ENCODE measurements around the gene OTOGL.

The OTOGL gene

GRCh38 chr12:80200414-80200813, 101.1 kb downstream of the OTOGL start:
- no peak for TF ChIP-seq CTCF (IDR thresholded peaks at IDR 0.05; ENCODE audit: control extremely low read depth, extremely low read depth, low read depth, missing control alignments)
- ChIA-PET POLR2A (no interaction called here), CTCF (interaction anchor here (0.6 to 1.9 kb wide), 3 partner anchors 10 to 341 kb away, joined by 3 to 6 read pairs (median 4); no protein-coding TSS in a partner anchor)
- no peak for DNase-seq (ENCODE audit: extremely low spot score)

- CTCF ChIA-PET = interaction anchor here (1.3 kb wide), 1 partner anchor 68 kb away, joined by 4 read pairs; no protein-coding TSS in a partner anchor
- POLR2A ChIA-PET = no interaction called here
- TF ChIP-seq CTCF (IDR thresholded peaks at IDR 0.05; ENCODE audit: control extremely low read depth, extremely low read depth, low read depth, missing control alignments) = no peak
- DNase-seq (ENCODE audit: extremely low spot score) = no peak
These were observed 102.6 kb downstream of the OTOGL start for GRCh38 chr12:80201908-80202307.

- no peak for DNase-seq (ENCODE audit: extremely low spot score)
- TF ChIP-seq CTCF (IDR thresholded peaks at IDR 0.05; ENCODE audit: control extremely low read depth, extremely low read depth, low read depth, missing control alignments) = no peak
- ChIA-PET CTCF (interaction anchor here (0.9 to 1.9 kb wide), 2 partner anchors 11 to 18 kb away, joined by 6 to 11 read pairs; no protein-coding TSS in a partner anchor), POLR2A (no interaction called here)
These were observed 106.6 kb downstream of the OTOGL start for GRCh38 chr12:80205960-80206359.

- ChIA-PET POLR2A (no interaction called here), CTCF (no interaction called here)
- DNase-seq (ENCODE audit: extremely low spot score) = no peak
- TF ChIP-seq CTCF (IDR thresholded peaks at IDR 0.05; ENCODE audit: control extremely low read depth, extremely low read depth, low read depth, missing control alignments) = no peak
These were observed 108.7 kb downstream of the OTOGL start for GRCh38 chr12:80208071-80208470.

- POLR2A ChIA-PET = no interaction called here
- no peak for TF ChIP-seq CTCF (IDR thresholded peaks at IDR 0.05; ENCODE audit: control extremely low read depth, extremely low read depth, low read depth, missing control alignments)
- CTCF ChIA-PET = no interaction called here
- DNase-seq (ENCODE audit: extremely low spot score) = no peak
These were observed 112.3 kb downstream of the OTOGL start for GRCh38 chr12:80211671-80212070.

GRCh38 chr12:80212938-80213645, 113.8 kb downstream of the OTOGL start:
- no peak for TF ChIP-seq CTCF (IDR thresholded peaks at IDR 0.05; ENCODE audit: control extremely low read depth, extremely low read depth, low read depth, missing control alignments)
- CTCF ChIA-PET = no interaction called here
- POLR2A ChIA-PET = no interaction called here
- DNase-seq (ENCODE audit: extremely low spot score) = no peak
